Measurements from ENCODE around the gene WIPF1. TPM values are rescaled to one million over a fixed set of nuclear protein-coding genes. Genes with fewer than 3 reads are reported as not detected.

The WIPF1 gene
- total RNA-seq, 1 experiment from 2014 or later = 10.3 TPM

DNA sequence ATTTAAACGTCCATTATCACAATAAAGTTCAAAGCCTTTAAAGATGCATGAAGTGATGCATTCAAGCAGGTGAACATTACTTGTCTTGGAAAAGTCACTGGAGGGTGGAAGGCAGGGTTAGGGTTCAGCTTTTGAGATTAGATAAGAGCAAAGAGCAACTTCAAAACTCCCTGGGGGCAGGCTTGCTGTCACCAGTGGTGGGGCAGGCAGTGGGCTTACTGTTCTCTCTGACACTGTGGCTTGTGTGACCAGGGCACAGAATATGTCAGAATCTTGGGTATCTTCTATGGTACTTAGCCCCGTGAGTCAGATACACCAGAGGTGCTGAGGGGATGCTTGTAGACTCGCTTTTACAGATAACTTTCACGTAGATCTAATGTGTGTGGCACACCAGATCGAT is 52.8 kb downstream of the WIPF1 start:
- no peak for DNase-seq (ENCODE audit: low read depth)

DNA sequence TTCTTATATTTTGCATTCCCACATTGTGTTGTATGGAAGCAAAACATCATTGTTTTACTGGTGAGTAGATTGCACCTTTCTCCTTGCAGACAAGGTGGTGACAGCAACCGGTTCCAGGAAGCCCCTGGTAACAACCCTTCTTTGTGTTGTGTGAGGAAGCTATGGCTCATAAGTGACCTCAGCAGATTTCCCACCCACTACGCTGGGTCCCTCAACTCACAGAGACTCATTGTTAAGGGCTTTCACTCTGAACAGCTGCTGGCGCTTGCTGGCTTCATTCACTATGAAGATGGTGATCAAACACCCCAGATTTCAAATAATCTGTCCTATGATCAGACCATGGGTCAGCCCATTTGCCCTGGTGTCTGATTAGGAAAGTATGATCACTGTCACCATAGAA is 53.4 kb downstream of the WIPF1 start:
- DNase-seq (ENCODE audit: low read depth) = peak; percentile 74

DNA sequence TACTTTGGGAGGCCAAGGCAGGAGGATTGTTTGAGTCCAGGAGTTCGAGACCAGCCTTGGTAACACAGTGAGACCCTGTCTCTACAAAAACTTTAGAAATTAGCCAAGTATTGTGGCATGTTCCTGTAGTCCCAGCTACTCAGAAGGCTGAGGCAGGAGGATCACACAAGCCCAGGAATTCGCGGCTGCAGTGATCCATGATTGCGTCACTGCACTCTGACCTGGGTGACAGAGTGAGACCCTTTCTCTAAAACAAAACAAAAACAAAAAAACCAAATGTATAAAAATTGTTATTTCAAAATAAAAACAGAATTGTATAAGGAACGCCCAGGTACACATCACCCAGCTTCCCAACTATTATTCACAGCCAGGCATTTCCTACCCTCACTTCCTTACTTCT is 56.7 kb downstream of the WIPF1 start:
- DNase-seq (ENCODE audit: low read depth) = no peak

DNA sequence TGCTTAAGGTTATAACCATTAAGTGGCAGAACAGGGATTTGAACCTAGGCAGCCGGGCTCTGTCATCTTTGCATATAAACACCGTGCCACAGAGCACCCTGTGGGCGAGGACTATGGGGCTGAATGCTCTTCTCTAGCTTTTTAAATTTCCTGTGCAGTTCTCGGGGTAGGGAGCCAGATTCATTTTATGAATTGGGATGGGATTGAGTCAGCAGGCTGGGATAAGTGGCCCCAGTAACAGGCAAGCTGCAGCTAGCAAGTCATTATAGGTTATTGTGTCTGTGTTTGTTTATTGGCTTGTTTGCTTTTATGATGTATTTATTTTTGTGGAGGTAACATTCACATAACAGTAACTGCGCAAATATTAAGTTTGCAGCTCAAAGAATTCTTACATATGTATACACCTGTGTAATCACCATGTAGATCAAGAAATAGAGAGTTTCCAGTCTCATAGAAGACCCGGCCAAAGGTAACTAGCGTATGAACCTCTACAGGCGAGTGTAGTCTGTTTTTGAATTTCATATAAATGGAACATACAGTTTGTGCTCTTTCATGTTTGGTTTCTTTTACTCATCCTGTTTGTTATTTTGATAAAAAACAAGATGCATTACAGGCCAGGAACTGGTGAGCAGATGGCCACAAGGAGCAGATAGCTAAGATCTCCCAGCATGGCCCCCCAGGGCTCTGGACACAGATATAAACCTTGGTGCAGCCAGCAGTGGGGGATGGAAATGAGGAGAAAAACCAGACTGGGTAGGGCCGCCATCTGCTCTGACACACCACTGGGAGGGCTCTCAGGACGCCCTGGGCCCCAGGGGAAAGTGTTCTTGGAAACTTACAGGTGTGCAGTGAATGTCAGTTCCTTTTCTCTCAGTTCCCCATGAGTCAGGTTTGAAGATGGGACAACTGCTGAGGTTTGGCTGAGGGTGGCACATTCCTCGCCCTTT is 61.6 kb downstream of the WIPF1 start:
- no peak for DNase-seq (ENCODE audit: low read depth)

DNA sequence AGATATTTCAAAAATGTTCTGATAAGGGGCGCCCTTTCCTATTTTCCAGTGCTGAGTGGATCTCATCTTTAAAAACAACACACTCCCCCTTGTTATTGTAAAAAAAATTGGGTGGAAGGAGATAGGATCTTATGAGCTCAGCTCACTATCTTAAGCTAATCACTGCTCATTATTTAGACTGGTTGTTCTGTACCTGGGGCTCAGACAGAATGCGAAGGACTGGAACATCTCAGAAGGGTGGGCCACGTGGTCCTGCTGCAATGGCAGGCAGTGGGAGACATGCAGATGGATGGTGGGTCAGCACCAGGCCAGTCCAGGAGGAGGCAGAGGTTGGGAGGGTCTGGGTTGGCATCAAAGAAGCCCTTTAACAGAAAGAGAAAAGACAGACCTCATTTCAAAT is 62.5 kb downstream of the WIPF1 start:
- DNase-seq (ENCODE audit: low read depth) = no peak

DNA sequence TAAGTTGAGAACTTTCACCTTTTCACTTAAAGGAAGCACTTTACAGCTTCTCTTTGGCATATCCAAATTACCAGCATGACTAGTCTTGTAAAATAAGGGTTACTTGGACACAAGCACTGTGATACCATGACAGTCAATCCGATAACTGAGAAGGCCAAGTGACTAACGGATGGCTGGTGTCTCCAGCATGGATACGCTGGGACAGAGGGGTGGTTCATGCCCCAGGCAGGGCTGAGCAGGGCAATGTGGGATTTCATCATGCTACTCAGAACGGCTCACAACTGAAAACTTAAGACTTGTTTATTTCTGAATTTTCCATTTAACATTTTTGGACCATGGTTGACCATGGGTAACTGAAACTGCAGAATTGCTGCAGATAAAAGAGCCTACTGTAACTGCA is 67.7 kb downstream of the WIPF1 start:
- DNase-seq (ENCODE audit: low read depth) = no peak

DNA sequence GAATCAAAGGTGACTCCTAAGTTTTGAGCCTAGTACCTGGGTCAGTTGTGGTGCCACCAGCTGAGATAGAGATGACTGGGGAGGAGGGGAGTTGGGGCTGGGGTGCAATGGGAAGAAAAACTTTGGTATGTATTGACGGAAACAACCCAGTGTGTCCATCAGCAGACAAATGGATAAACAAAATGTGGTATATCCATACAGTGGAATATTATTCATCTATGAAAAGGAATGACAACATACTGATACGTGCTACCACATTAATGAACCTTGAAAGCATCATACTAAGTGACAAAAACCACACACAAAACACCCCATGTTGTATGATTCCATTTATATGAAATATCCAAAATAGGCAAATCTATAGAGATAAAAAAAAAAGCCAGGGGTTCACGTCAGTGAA is 69.6 kb downstream of the WIPF1 start:
- no peak for DNase-seq (ENCODE audit: low read depth)

DNA sequence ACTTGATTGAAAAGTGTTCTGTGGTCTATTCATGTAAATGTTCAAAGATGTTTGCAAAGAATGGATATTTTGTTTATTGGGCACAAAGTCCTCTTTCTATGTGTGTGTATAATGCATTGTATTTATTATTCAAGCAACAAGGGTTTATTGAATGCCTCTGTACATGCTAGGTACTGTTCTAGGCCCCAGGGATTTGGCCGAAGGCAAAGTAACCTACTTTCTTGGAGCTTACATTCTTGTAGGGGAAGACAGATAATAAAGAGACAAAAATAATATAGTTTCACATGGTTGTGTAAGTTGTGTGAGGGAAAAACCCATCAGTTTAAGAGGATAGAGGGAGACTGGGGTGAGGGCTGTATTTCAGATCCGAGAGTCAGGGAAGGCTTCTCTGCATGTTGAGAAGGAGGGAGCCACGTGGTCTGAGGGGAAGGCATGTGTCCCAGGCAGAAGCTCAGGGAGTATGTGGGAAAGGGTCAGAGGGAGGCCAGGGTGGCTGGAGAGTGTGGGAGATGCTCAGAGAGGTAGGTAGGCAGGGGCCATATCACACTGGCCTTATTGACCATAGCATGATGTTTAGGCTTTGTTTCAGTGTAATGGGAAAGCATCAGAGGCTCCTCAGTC is 70.4 kb downstream of the WIPF1 start:
- no peak for DNase-seq (ENCODE audit: low read depth)

DNA sequence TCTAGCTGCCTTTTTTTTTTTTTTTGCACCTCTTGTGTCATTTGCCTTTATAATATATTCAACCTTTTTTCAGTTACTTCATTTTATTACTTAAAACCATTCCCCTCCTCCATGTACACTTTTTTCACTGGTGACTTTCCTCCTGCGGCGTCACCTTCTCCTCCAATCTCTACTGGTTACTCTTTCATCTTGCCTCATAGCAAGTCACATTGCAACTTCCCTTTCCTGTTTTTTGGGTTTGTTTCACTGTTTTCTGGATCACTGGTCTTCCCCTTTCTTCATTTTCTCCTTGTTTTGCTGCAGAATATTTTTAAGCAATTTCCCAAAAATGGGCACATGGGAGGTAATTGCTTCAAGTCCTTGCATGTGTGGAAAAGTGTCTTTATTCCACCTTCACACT is 73.1 kb downstream of the WIPF1 start:
- no peak for DNase-seq (ENCODE audit: low read depth)

DNA sequence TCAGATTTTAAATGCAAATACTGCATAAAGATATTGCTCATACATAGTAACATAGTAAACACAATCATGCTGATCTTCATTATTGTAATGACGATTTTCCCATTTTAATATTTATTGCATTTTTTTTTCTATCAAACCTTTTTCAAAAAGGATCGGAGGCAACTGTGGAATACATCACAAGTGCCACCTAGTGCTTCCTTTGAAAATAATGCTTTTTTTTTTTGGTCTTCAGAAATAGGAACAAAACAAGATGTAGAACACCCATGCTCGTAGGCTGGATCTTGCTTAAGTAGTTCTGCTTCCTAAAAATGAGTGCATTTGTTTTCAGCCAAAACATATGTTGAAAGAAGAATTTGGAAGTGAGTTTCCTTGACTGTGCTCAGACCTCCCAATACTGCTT is 75.1 kb downstream of the WIPF1 start:
- DNase-seq (ENCODE audit: low read depth) = peak; percentile 35

DNA sequence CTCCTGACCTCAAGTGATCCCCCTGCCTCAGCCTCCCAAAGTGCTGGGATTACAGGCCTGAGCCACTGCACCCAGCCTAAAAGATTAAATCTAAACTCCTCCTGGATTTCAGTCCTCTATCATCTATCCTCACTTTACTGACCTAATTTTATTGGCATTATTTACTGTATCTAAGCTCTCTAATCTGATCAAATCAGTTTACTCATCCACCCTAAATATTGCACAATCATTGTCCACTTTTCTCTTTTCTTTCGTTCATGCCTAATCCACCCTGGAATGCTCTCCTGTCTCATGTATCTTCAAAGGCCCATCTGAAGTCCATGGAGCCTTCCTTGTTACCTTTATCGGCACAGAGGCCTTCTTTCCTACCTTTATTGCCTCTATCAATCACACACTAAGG is 79.2 kb downstream of the WIPF1 start:
- no peak for DNase-seq (ENCODE audit: low read depth)

DNA sequence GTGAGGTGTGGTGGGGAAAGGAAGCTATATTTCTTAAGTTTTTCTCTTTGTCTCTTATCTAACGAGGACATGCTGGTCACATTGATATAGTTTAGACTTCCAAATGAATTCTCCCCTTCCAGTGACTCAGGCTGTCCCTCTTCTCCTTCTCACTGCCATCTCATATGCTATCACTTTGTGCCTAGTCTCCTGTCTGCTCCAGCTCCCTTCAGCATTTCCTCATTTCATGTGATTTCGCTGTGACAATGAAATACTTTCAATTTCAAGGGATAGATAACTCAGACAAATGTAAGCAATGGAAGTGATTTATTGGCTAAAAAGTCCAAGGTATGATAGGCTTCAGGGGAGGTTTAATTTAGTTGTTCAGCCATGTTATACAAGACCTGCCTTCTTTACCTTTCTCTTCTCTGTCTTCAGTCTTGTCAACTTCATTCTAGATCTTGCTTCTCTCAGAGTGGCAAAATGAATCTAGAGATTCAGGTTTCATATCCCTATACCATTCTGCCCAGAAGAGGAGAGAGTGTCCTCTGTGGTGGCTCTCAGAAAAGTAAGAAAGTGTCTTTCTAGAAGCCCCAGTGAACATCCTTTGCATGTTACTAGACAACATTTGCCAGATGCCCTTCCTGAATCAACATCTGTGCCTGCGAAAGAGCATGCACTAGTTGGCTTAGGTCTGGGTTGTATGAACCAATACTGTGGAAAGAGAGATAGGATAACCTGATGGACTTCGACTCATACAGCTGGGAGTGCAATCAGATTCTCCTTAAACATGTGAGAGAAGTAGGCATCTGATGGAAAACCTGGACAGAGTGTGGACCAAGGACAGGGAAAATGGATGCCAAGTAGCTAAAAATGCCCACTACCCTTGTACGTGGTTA is 80.9 kb downstream of the WIPF1 start:
- no peak for DNase-seq (ENCODE audit: low read depth)

DNA sequence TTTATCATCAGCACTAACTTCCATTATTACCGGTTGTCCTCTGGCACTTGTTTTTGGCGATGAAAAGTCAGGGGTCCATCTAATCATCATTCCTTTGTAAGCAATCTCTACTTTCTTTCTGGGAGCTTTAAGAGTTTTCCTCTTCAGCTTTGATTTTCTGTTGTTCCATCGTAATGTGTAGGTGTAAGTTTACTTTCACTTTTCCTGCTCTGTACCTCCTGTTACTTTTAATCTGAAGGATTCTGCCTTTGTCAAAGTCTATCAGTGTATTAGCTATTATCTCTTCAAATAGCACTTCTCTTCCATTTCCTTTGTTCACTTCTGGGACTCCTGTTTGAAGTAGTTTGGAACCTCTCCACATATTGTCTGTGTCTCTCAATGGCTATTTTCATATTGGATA is 85.3 kb downstream of the WIPF1 start:
- no peak for DNase-seq (ENCODE audit: low read depth)

DNA sequence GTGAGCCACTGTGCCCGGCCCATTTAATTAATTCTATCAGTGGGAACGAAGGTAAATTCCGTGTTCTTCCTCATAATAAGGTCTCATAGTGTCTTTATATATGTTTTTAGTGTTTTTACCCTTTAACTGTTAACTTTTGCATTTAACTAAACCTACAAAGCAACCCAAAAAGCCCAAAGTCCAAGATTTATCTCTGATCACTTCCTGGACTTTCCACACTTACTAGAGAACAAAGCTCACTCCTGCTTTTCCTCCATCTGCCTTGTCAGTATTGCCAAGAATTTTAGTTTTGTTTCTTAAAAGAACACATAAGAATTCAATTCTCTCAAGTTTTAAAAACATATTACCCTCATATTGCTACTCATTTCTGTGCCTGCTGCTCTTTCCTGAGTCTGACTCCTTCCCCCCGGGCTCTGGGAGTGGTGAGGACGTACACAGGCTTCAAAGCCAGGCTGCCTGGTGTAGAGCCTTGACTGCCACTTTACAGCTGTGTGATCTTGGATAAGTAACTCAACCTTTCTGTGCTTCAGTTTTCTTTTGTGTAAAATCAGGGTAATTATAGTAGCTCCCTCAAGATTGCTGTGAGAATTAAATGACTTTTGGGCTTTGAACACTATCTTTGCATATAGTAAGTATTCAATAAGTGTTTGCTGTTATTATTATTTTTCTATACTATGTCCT is 85.9 kb downstream of the WIPF1 start:
- DNase-seq (ENCODE audit: low read depth) = no peak

DNA sequence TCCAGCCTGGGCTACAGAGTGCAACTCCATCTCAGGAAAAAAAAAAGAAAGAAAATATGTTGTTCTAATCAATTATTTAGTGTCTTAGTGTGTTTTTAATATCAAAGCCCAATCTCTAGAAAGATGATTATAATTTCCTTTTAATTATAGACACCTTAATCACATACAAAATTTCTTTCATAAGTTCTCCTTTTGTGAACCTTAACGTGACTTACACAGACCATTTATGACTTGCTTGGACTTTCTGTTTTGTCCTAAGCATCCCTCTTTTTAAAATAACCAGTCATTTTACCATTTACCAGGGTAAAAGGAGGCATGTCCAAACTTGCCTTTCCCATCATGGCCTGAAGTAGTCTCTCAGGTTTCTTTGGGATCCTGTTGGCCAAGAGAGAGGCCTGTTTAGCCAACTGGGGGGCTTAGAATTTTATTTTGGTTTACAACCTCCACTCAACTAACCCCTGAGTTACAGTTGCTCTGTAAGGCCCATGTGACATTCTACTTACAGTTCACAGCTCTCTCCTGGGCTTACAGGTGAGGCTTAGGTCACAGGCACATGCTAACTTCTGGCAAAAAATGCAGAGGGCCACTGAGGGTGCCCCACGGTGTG is 86.9 kb downstream of the WIPF1 start:
- DNase-seq (ENCODE audit: low read depth) = peak; percentile 24

Small RNA genes lying within 50 kb of the gene (small RNA-seq; reads per million reads assigned to genes)
- gene RNU6-5P = not detected

Other genes starting within 250 kb of the WIPF1 start
- 24.2 and 27.4 TPM in 2 replicates for gene SCRN3, start 202.1 kb downstream of the WIPF1 start, total RNA-seq (2014; rRNA removed; shearing (Covaris generic))
- gene GPR155, start 110.8 kb downstream of the WIPF1 start, total RNA-seq (2014; rRNA removed; shearing (Covaris generic)) = 0.90 and 3.5 TPM in 2 replicates
- 0.10 and 0.66 TPM in 2 replicates for gene CHRNA1, start 166.7 kb upstream of the WIPF1 start, total RNA-seq (2014; rRNA removed; shearing (Covaris generic))

Measured in HT1080 (cell line).